Measurements from ENCODE around the gene ZBTB7C.

The ZBTB7C gene

GRCh38 chr18:48222118-48222517 lies 187.1 kb downstream of the ZBTB7C start:
- H3K27me3 ChIP-seq (ENCODE audit: control insufficient read depth in 1 of 2, insufficient read depth in 2 of 2, low read length in 2 of 2) = no peaks in the 10 kb centered on the region
- H3K4me3 ChIP-seq (ENCODE audit: low read depth in 1 of 2, low read length in 2 of 2) = no peak overlapping the region
- H3K9me3 ChIP-seq (ENCODE audit: control insufficient read depth in 1 of 2, low read length in 2 of 2) = no peaks in the 10 kb centered on the region
- H3K4me1 ChIP-seq (ENCODE audit: control insufficient read depth in 1 of 2, insufficient read depth in 2 of 2, low read length in 2 of 2) = no peaks in the 10 kb centered on the region
- no peak overlapping the region for H3K27ac ChIP-seq (ENCODE audit: low read depth, low read length)
- H3K36me3 ChIP-seq (ENCODE audit: control insufficient read depth in 1 of 2, insufficient read depth in 2 of 2, low read length in 2 of 2) = no peaks in the 10 kb centered on the region
- H3K9ac ChIP-seq (ENCODE audit: low read depth in 1 of 2, low read length in 2 of 2) = no peak overlapping the region

GRCh38 chr18:48219810-48220499 lies 189.2 kb downstream of the ZBTB7C start:
- Histone ChIP-seq H3K9me3 (ENCODE audit: control insufficient read depth in 1 of 2, low read length in 2 of 2) (no peaks in the 10 kb centered on the region), H3K36me3 (ENCODE audit: control insufficient read depth in 1 of 2, insufficient read depth in 2 of 2, low read length in 2 of 2) (no peaks in the 10 kb centered on the region), H3K9ac (ENCODE audit: low read depth in 1 of 2, low read length in 2 of 2) (no peak overlapping the region), H3K4me3 (ENCODE audit: low read depth in 1 of 2, low read length in 2 of 2) (no peak overlapping the region), H3K27me3 (ENCODE audit: control insufficient read depth in 1 of 2, insufficient read depth in 2 of 2, low read length in 2 of 2) (no peaks in the 10 kb centered on the region), H3K27ac (ENCODE audit: low read depth, low read length) (no peak overlapping the region), H3K4me1 (ENCODE audit: control insufficient read depth in 1 of 2, insufficient read depth in 2 of 2, low read length in 2 of 2) (no peaks in the 10 kb centered on the region)

GRCh38 chr18:48219037-48219809 lies 190.0 kb downstream of the ZBTB7C start:
- H3K9me3 ChIP-seq (ENCODE audit: control insufficient read depth in 1 of 2, low read length in 2 of 2) = no peaks in the 10 kb centered on the region
- no peaks in the 10 kb centered on the region for H3K4me1 ChIP-seq (ENCODE audit: control insufficient read depth in 1 of 2, insufficient read depth in 2 of 2, low read length in 2 of 2)
- H3K9ac ChIP-seq (ENCODE audit: low read depth in 1 of 2, low read length in 2 of 2) = no peak overlapping the region
- H3K27ac ChIP-seq (ENCODE audit: low read depth, low read length) = no peak overlapping the region
- no peaks in the 10 kb centered on the region for H3K36me3 ChIP-seq (ENCODE audit: control insufficient read depth in 1 of 2, insufficient read depth in 2 of 2, low read length in 2 of 2)
- H3K27me3 ChIP-seq (ENCODE audit: control insufficient read depth in 1 of 2, insufficient read depth in 2 of 2, low read length in 2 of 2) = no peaks in the 10 kb centered on the region
- H3K4me3 ChIP-seq (ENCODE audit: low read depth in 1 of 2, low read length in 2 of 2) = no peak overlapping the region

- Histone ChIP-seq H3K4me3 (ENCODE audit: low read depth in 1 of 2, low read length in 2 of 2) (no peak overlapping the region), H3K36me3 (ENCODE audit: control insufficient read depth in 1 of 2, insufficient read depth in 2 of 2, low read length in 2 of 2) (no peaks in the 10 kb centered on the region), H3K27ac (ENCODE audit: low read depth, low read length) (no peak overlapping the region), H3K9me3 (ENCODE audit: control insufficient read depth in 1 of 2, low read length in 2 of 2) (no peaks in the 10 kb centered on the region), H3K9ac (ENCODE audit: low read depth in 1 of 2, low read length in 2 of 2) (no peak overlapping the region), H3K4me1 (ENCODE audit: control insufficient read depth in 1 of 2, insufficient read depth in 2 of 2, low read length in 2 of 2) (no peaks in the 10 kb centered on the region), H3K27me3 (ENCODE audit: control insufficient read depth in 1 of 2, insufficient read depth in 2 of 2, low read length in 2 of 2) (no peaks in the 10 kb centered on the region)
Measured at GRCh38 chr18:48218285-48219022, 190.7 kb downstream of the ZBTB7C start.

- H3K9ac ChIP-seq (ENCODE audit: low read depth in 1 of 2, low read length in 2 of 2) = no peak overlapping the region
- H3K9me3 ChIP-seq (ENCODE audit: control insufficient read depth in 1 of 2, low read length in 2 of 2) = no peaks in the 10 kb centered on the region
- H3K4me3 ChIP-seq (ENCODE audit: low read depth in 1 of 2, low read length in 2 of 2) = no peak overlapping the region
- no peaks in the 10 kb centered on the region for H3K36me3 ChIP-seq (ENCODE audit: control insufficient read depth in 1 of 2, insufficient read depth in 2 of 2, low read length in 2 of 2)
- no peaks in the 10 kb centered on the region for H3K4me1 ChIP-seq (ENCODE audit: control insufficient read depth in 1 of 2, insufficient read depth in 2 of 2, low read length in 2 of 2)
- no peaks in the 10 kb centered on the region for H3K27me3 ChIP-seq (ENCODE audit: control insufficient read depth in 1 of 2, insufficient read depth in 2 of 2, low read length in 2 of 2)
- no peak overlapping the region for H3K27ac ChIP-seq (ENCODE audit: low read depth, low read length)
Measured at GRCh38 chr18:48217258-48218250, 191.6 kb downstream of the ZBTB7C start.

- Histone ChIP-seq H3K27ac (ENCODE audit: low read depth, low read length) (no peak overlapping the region), H3K4me1 (ENCODE audit: control insufficient read depth in 1 of 2, insufficient read depth in 2 of 2, low read length in 2 of 2) (no peaks in the 10 kb centered on the region), H3K4me3 (ENCODE audit: low read depth in 1 of 2, low read length in 2 of 2) (no peak overlapping the region), H3K27me3 (ENCODE audit: control insufficient read depth in 1 of 2, insufficient read depth in 2 of 2, low read length in 2 of 2) (no peaks in the 10 kb centered on the region), H3K36me3 (ENCODE audit: control insufficient read depth in 1 of 2, insufficient read depth in 2 of 2, low read length in 2 of 2) (no peaks in the 10 kb centered on the region), H3K9ac (ENCODE audit: low read depth in 1 of 2, low read length in 2 of 2) (no peak overlapping the region), H3K9me3 (ENCODE audit: control insufficient read depth in 1 of 2, low read length in 2 of 2) (no peaks in the 10 kb centered on the region)
Measured at GRCh38 chr18:48216639-48217257, 192.4 kb downstream of the ZBTB7C start.

- Histone ChIP-seq H3K9ac (ENCODE audit: low read depth in 1 of 2, low read length in 2 of 2) (no peak overlapping the region), H3K9me3 (ENCODE audit: control insufficient read depth in 1 of 2, low read length in 2 of 2) (no peaks in the 10 kb centered on the region), H3K4me3 (ENCODE audit: low read depth in 1 of 2, low read length in 2 of 2) (no peak overlapping the region), H3K27me3 (ENCODE audit: control insufficient read depth in 1 of 2, insufficient read depth in 2 of 2, low read length in 2 of 2) (no peaks in the 10 kb centered on the region), H3K36me3 (ENCODE audit: control insufficient read depth in 1 of 2, insufficient read depth in 2 of 2, low read length in 2 of 2) (no peaks in the 10 kb centered on the region), H3K4me1 (ENCODE audit: control insufficient read depth in 1 of 2, insufficient read depth in 2 of 2, low read length in 2 of 2) (no peaks in the 10 kb centered on the region), H3K27ac (ENCODE audit: low read depth, low read length) (no peak overlapping the region)
Measured at GRCh38 chr18:48215876-48216638, 193.1 kb downstream of the ZBTB7C start.

GRCh38 chr18:48213791-48214190 lies 195.4 kb downstream of the ZBTB7C start:
- Histone ChIP-seq H3K27ac (ENCODE audit: low read depth, low read length) (no peak overlapping the region), H3K9ac (ENCODE audit: low read depth in 1 of 2, low read length in 2 of 2) (no peak overlapping the region), H3K9me3 (ENCODE audit: control insufficient read depth in 1 of 2, low read length in 2 of 2) (no peaks in the 10 kb centered on the region), H3K27me3 (ENCODE audit: control insufficient read depth in 1 of 2, insufficient read depth in 2 of 2, low read length in 2 of 2) (no peaks in the 10 kb centered on the region), H3K4me1 (ENCODE audit: control insufficient read depth in 1 of 2, insufficient read depth in 2 of 2, low read length in 2 of 2) (no peaks in the 10 kb centered on the region), H3K36me3 (ENCODE audit: control insufficient read depth in 1 of 2, insufficient read depth in 2 of 2, low read length in 2 of 2) (no peaks in the 10 kb centered on the region), H3K4me3 (ENCODE audit: low read depth in 1 of 2, low read length in 2 of 2) (no peak overlapping the region)

All from duodenal mucosa (tissue), 2 donors.